ENCODE results near the gene KIAA0513.

KIAA0513 gene

DNA sequence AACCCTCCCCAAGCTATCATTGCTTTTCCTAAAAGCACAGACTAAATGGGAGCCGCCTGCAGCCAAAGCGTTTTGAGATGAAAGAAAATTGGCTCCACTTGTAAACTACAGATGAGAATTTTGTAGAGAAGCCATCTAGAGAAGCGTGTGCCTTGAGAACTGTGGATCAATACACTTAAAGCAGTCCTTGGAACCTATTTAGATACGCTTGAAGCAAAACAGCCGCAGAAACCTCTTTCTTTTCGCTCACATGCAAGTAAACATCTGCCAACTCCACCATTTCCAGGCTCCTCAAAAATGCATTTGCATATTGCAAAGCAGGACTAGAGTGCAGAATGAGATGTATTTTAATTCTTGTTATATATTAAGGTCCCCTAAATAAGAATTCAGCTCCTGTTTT is 13.1 kb downstream of the KIAA0513 start:
- no peak for DNase-seq (ENCODE audit: extremely low read depth, low read depth)
- TF ChIP-seq, protein P1, sequence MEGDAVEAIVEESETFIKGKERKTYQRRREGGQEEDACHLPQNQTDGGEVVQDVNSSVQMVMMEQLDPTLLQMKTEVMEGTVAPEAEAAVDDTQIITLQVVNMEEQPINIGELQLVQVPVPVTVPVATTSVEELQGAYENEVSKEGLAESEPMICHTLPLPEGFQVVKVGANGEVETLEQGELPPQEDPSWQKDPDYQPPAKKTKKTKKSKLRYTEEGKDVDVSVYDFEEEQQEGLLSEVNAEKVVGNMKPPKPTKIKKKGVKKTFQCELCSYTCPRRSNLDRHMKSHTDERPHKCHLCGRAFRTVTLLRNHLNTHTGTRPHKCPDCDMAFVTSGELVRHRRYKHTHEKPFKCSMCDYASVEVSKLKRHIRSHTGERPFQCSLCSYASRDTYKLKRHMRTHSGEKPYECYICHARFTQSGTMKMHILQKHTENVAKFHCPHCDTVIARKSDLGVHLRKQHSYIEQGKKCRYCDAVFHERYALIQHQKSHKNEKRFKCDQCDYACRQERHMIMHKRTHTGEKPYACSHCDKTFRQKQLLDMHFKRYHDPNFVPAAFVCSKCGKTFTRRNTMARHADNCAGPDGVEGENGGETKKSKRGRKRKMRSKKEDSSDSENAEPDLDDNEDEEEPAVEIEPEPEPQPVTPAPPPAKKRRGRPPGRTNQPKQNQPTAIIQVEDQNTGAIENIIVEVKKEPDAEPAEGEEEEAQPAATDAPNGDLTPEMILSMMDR (IDR thresholded peaks at IDR 0.05; ENCODE audit: low read depth, low read length): no peak

DNA sequence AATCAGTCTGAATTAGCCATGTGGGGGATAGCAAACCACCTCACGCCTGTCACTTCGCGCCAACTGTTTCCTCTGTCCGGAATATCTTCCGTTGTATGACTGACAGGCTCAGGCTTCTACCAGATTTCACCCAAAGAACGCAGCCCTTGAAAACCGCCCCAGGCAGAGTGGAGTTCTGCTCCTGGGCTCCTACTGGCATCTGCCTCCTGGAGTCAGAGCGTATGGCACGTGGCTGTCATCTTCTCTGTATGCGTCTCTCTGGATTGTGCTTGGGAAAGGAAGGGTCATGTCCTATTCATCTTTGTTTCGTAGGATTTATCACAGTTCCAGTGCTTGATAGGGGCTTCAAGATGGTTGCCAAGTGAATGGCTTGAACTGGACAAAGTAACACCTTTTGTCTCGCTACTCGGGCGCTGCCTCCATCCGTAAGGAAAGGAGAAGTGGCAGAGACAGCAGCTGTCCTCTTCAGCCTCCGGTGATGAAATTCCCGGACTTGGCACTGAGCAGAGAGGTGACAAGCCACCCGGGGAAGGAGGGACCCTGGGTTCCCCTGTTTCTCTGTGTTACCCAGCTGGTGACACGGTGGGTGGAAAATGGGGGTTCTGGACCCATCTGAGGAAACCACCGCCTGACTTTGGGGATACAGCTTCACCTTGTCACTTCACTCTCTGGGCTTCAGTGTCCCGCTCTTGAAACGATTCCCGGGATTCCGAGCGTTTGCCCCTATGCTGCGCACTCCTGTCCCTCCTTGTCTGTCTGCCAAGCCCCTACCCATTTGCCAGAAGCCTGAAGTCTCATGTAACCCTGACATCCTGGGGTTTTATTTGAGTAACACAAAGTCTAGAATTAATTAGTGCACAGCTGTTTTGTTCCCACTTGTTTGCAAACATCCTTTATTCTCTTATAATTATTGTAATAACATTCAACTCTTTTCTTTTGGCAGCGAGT is 13.9 kb downstream of the KIAA0513 start:
- TF ChIP-seq, protein P1 (IDR thresholded peaks at IDR 0.05; ENCODE audit: low read depth, low read length): no peak
- no peak for DNase-seq (ENCODE audit: extremely low read depth, low read depth)

DNA sequence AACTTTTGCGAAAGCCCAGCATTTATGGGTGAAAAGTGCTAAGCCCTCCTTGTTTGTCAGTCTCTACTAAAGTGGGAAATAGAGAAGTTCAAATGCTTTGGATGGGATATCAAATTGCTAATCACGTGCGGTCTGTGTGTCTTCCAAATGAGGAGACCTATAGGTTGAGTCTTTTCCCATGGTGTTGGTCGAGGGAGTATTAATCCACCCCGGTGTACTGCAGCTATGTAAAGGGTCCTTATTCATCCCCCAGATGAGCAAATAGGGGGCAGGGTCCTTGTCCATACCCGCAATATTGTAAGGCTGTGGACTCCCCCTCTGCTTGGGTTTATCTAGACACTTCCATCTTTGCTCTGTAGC is 14.6 kb downstream of the KIAA0513 start:
- DNase-seq (ENCODE audit: extremely low read depth, low read depth): no peak
- TF ChIP-seq, protein P1 (IDR thresholded peaks at IDR 0.05; ENCODE audit: low read depth, low read length): no peak

DNA sequence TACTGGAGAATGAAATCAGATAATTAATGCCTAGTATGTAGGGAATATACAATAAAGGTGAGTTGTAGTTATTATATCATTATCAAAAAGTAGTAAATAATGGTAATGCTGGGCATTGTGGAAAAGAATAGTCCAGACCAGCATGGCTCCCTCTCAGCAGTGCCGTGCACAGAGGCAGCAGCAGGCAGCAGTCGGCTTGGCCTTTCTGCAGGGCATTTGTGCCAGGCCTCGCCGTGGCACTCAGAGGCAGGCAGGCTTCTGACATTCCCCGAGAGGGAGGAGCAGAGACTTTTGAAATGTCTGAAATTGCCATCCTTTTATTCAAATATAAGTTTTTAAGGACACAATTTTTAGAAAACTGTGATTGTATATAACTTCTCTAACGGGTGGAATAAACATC is 15.0 kb downstream of the KIAA0513 start:
- TF ChIP-seq, protein P1 (IDR thresholded peaks at IDR 0.05; ENCODE audit: low read depth, low read length): no peak
- no peak for DNase-seq (ENCODE audit: extremely low read depth, low read depth)

DNA sequence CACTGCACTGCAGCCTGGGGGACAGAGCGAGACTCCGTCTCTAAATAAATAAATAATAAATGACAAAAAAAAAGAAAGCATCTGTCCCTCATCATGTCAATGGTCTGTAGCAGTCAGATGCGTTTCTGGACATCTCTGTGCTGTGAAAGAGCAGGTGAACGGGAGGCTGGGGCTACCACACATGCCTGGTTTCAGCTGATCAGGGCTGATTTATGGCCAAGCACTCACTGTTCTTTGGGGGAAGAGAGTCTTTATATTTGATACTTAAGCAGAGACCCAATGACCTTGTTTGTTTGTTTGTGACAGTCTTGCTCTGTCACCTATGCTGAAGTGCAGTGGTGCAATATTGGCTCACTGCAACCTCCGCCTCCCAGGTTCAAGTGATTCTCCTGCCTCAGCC is 17.5 kb downstream of the KIAA0513 start:
- DNase-seq (ENCODE audit: extremely low read depth, low read depth): no peak

DNA sequence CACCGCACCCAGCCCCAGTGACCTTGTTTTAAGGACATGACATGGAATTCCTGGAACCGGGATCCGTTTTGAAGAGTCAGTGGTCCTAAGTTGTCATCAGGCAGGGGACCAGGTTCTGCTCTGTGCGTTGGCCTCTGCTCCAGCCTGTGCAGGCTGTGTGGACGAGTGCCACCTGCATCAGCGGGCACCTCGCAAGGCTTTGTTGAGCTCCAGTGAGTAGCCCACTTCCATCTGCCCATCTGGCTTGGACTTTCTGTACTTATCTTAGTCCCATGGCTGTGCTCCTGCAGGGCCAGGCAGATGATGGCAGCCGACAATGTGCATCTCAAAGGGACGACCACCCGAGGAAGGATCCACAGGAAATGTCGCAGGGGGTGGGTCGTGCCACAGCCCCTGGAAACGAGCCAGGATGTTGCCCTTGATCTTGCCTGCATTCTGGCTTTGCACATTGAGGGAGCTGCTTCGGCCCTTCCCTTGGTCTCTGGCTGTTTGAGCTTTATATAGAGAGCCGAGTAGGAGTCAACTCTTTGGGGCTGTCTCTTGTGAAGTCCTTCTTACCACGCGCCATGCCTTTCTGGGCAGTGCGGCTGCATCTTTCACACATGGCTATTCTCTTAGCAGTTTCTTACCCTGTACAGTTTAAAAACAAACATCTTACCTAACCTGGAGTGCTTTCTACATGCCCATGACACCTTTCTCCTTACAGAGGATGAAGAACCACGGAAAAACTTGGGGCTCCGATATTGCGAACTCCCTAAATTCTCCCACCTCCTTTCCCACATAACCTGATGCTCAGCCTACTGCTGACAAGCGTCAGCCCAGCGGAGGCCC is 18.3 kb downstream of the KIAA0513 start:
- TF ChIP-seq, protein P1 (IDR thresholded peaks at IDR 0.05; ENCODE audit: low read depth, low read length): no peak
- no peak for DNase-seq (ENCODE audit: extremely low read depth, low read depth)

More for the DNA sequence above, 17.5 kb downstream of the KIAA0513 start:
- TF ChIP-seq, protein P1 (IDR thresholded peaks at IDR 0.05; ENCODE audit: low read depth, low read length): no peak

DNA sequence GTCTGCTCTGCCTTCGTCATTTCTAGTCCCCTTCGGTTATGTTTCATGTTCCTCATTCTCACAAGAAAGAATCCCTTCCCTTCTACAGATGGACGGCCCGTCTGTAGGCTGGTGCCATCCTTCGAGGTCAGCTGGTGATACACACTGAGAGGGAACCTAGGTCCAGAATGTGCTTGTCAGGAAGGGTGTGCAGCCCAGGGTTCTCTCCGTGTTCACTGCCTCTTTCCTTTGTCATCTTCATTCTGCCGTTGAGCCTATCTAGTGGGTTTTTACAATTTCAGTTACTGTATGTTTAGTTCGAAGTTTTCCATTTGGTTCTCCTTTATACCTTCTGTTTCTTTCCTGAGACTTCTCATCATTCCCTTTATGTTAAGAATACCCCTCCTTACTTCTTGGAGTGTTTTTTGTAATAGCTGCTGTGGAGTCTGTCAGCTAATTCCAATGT is 18.9 kb downstream of the KIAA0513 start:
- no peak for DNase-seq (ENCODE audit: extremely low read depth, low read depth)
- TF ChIP-seq, protein P1 (IDR thresholded peaks at IDR 0.05; ENCODE audit: low read depth, low read length): no peak

Data from AG09319 (cell line).